GM18505 (cell line): ENCODE results near the gene PPIF.
"Not testable (repeated sequence)": the region's sequence is repeated elsewhere in the genome, so short reads cannot be mapped to it uniquely, and the experiment has no call there.

Experiments used
- ATAC-seq: cut with Tn5 transposase; IDR thresholded peaks from one replicate; pipeline ENCODE4 v1.9.1; 2021; ENCODE audit not compliant: unreplicated experiment
- POLR2A ChIP-seq: IDR thresholded peaks from 4 replicates; pipeline ENCODE4 v1.6.1; 2011; ENCODE audit warnings: borderline replicate concordance; ENCODE audit not compliant: insufficient read depth, insufficient read length; ENCODE audit errors: extremely low read depth

Gene PPIF

GRCh38 chr10:79331709-79332108, 15.6 kb upstream of the PPIF start:
- ATAC-seq: peak; percentile 83
- TF ChIP-seq POLR2A: peak; percentile 53

GRCh38 chr10:79332610-79333315, 14.5 kb upstream of the PPIF start:
- not testable (repeated sequence) for ATAC-seq

- no peak for TF ChIP-seq POLR2A
- ATAC-seq: no peak
These were observed 13.8 kb upstream of the PPIF start for GRCh38 chr10:79333513-79333912.

GRCh38 chr10:79334573-79334972, 12.7 kb upstream of the PPIF start:
- ATAC-seq: no peak
- TF ChIP-seq POLR2A: no peak

GRCh38 chr10:79335094-79335469, 12.2 kb upstream of the PPIF start:
- TF ChIP-seq POLR2A: no peak
- ATAC-seq: no peak

GRCh38 chr10:79335470-79336235, 11.6 kb upstream of the PPIF start:
- ATAC-seq: no peak
- TF ChIP-seq POLR2A: no peak

- ATAC-seq: no peak
- no peak for TF ChIP-seq POLR2A
These were observed 11.0 kb upstream of the PPIF start for GRCh38 chr10:79336276-79336675.

- no peak for ATAC-seq
- no peak for TF ChIP-seq POLR2A
These were observed 10.5 kb upstream of the PPIF start for GRCh38 chr10:79336739-79337138.

- ATAC-seq: not testable (repeated sequence)
These were observed 9.3 kb upstream of the PPIF start for GRCh38 chr10:79337783-79338469.

- ATAC-seq: no peak
- TF ChIP-seq POLR2A: no peak
These were observed 8.0 kb upstream of the PPIF start for GRCh38 chr10:79339266-79339665.

- no peak for TF ChIP-seq POLR2A
- no peak for ATAC-seq
These were observed 6.5 kb upstream of the PPIF start for GRCh38 chr10:79340646-79341244.

- TF ChIP-seq POLR2A: no peak
These were observed 4.9 kb upstream of the PPIF start for GRCh38 chr10:79342295-79342761.

GRCh38 chr10:79342811-79343561, 4.3 kb upstream of the PPIF start:
- TF ChIP-seq POLR2A: no peak
- ATAC-seq: no peak

More at GRCh38 chr10:79342295-79342761, 4.9 kb upstream of the PPIF start:
- no peak for ATAC-seq
